H9 (cell line): ENCODE measurements around the gene SPTBN5. TPM values are rescaled to one million over a fixed set of nuclear protein-coding genes. Genes with fewer than 3 reads are reported as not detected.
A peak's percentile ranks its signal among the peaks of the same experiment; 100 is the strongest.

ENCODE experiments used
- DNase-seq: peaks from one replicate; pipeline ENCODE4 v3.0.0-alpha.2; 2017
- H2AFZ ChIP-seq: one replicate; pipeline ENCODE4 v1.6.1; 2013; ENCODE audit warnings: mild to moderate bottlenecking, low read length, control low read depth, moderate library complexity
- H2AK5ac ChIP-seq: 2 replicates; pipeline ENCODE4 v1.6.1; 2013; ENCODE audit warnings: low read length, control low read depth, mixed read lengths; ENCODE audit not compliant: insufficient read length
- H2BK120ac ChIP-seq: one replicate; pipeline ENCODE4 v1.6.1; 2013; ENCODE audit warnings: low read depth, mild to moderate bottlenecking, low read length, control low read depth, inconsistent platforms; ENCODE audit not compliant: poor library complexity, severe bottlenecking
- H2BK12ac ChIP-seq: 2 replicates; pipeline ENCODE4 v1.6.1; 2013; ENCODE audit warnings: low read length, control low read depth, mixed read lengths, low read depth; ENCODE audit not compliant: insufficient read length
- H2BK15ac ChIP-seq: 2 replicates; pipeline ENCODE4 v1.6.1; 2013; ENCODE audit warnings: low read depth, low read length, control low read depth
- H2BK20ac ChIP-seq: one replicate; pipeline ENCODE4 v1.6.1; 2013; ENCODE audit warnings: low read depth, mild to moderate bottlenecking, low read length, control low read depth, inconsistent platforms; ENCODE audit not compliant: poor library complexity, severe bottlenecking
- H2BK5ac ChIP-seq: 2 replicates; pipeline ENCODE4 v1.6.1; 2013; ENCODE audit warnings: low read length, control low read depth, mixed read lengths; ENCODE audit not compliant: insufficient read length
- H3K14ac ChIP-seq: 2 replicates; pipeline ENCODE4 v1.6.1; 2013; ENCODE audit warnings: low read length, control low read depth; ENCODE audit not compliant: insufficient read depth
- H3K18ac ChIP-seq: 2 replicates; pipeline ENCODE4 v1.6.1; 2013; ENCODE audit warnings: low read depth, mild to moderate bottlenecking, mixed read lengths, low read length, control low read depth; ENCODE audit not compliant: insufficient read length
- H3K23ac ChIP-seq: 2 replicates; pipeline ENCODE4 v1.6.1; 2013; ENCODE audit warnings: low read length, control low read depth, mixed read lengths, low read depth; ENCODE audit not compliant: insufficient read length
- H3K23me2 ChIP-seq: 2 replicates; pipeline ENCODE4 v1.6.1; 2013; ENCODE audit warnings: low read depth, mild to moderate bottlenecking, mixed read lengths, low read length, control low read depth; ENCODE audit not compliant: insufficient read length, poor library complexity, severe bottlenecking
- H3K27ac ChIP-seq: 2 replicates; pipeline ENCODE4 v1.5.1; 2013; ENCODE audit warnings: low read length, control low read depth, mixed read lengths, low read depth; ENCODE audit not compliant: insufficient read length
- H3K27me3 ChIP-seq: 2 replicates; pipeline ENCODE4 v1.6.1; 2013; ENCODE audit warnings: low read length, control low read depth, inconsistent platforms; ENCODE audit not compliant: insufficient read depth
- H3K4ac ChIP-seq: 2 replicates; pipeline ENCODE4 v1.6.1; 2013; ENCODE audit warnings: low read depth, mild to moderate bottlenecking, control low read depth, inconsistent platforms, low read length, moderate library complexity
- H3K4me1 ChIP-seq: 2 replicates; pipeline ENCODE4 v1.6.1; 2013; ENCODE audit warnings: low read length, control low read depth, inconsistent platforms; ENCODE audit not compliant: insufficient read depth
- H3K4me2 ChIP-seq: 2 replicates; pipeline ENCODE4 v1.6.1; 2013; ENCODE audit warnings: low read length, control low read depth, mixed read lengths; ENCODE audit not compliant: insufficient read length, insufficient read depth
- H3K56ac ChIP-seq: 2 replicates; pipeline ENCODE4 v1.6.1; 2013; ENCODE audit warnings: low read depth, mild to moderate bottlenecking, mixed read lengths, low read length, control low read depth; ENCODE audit not compliant: insufficient read length
- H3K79me1 ChIP-seq: 2 replicates; pipeline ENCODE4 v1.6.1; 2013; ENCODE audit warnings: low read depth, mild to moderate bottlenecking, moderate library complexity, low read length, control low read depth, inconsistent platforms; ENCODE audit not compliant: insufficient read depth, poor library complexity, severe bottlenecking
- H3K79me2 ChIP-seq: 2 replicates; pipeline ENCODE4 v1.6.1; 2013; ENCODE audit warnings: low read length, control low read depth, inconsistent platforms; ENCODE audit not compliant: insufficient read depth
- H3K9ac ChIP-seq: 2 replicates; pipeline ENCODE4 v1.6.1; 2013; ENCODE audit warnings: low read length, control low read depth, mixed read lengths; ENCODE audit not compliant: insufficient read length; ENCODE audit errors: extremely low read depth
- H3K9me3 ChIP-seq: one replicate; pipeline ENCODE4 v1.6.1; 2013; ENCODE audit warnings: low read depth, low read length, inconsistent platforms; ENCODE audit not compliant: control insufficient read depth
- H3T11ph ChIP-seq: one replicate; pipeline ENCODE4 v1.6.1; 2013; ENCODE audit warnings: mild to moderate bottlenecking, low read length, control low read depth, inconsistent platforms
- H4K20me1 ChIP-seq: one replicate; pipeline ENCODE4 v1.6.1; 2013; ENCODE audit not compliant: control insufficient read depth, insufficient read length, insufficient read depth
- H4K5ac ChIP-seq: 2 replicates; pipeline ENCODE4 v1.6.1; 2013; ENCODE audit warnings: low read depth, mild to moderate bottlenecking, mixed read lengths, low read length, control low read depth; ENCODE audit not compliant: insufficient read length
- H4K8ac ChIP-seq: replicated peaks from 2 replicates; pipeline ENCODE4 v1.6.1; 2013; ENCODE audit warnings: low read length, control low read depth, mixed read lengths, low read depth; ENCODE audit not compliant: insufficient read length
- H4K91ac ChIP-seq: 2 replicates; pipeline ENCODE4 v1.6.1; 2013; ENCODE audit warnings: low read depth, mild to moderate bottlenecking, moderate library complexity, mixed read lengths, low read length, control low read depth; ENCODE audit not compliant: insufficient read length
- H3K27ac Mint-ChIP-seq, 3 experiments: 2 replicates in 2 of 3; 3 replicates in 1 of 3; pipeline ENCODE4 v1.8.0; 2020 to 2021; ENCODE audit warnings: mixed read lengths in 3 of 3, mild to moderate bottlenecking in 1 of 3, moderate library complexity in 1 of 3
- H3K27me3 Mint-ChIP-seq: 2 replicates; pipeline ENCODE4 v1.8.0; 2021; ENCODE audit warnings: low read depth, mild to moderate bottlenecking, moderate library complexity, mixed read lengths
- H3K36me3 Mint-ChIP-seq, 3 experiments: 2 replicates in 2 of 3; 3 replicates in 1 of 3; pipeline ENCODE4 v1.8.0; 2020 to 2021; ENCODE audit warnings: low read depth in 3 of 3, mixed read lengths in 3 of 3; ENCODE audit not compliant: insufficient read depth in 1 of 3
- H3K4me1 Mint-ChIP-seq, 2 experiments: 2 replicates each; pipeline ENCODE4 v1.8.0; 2020; ENCODE audit warnings: mixed read lengths in 2 of 2
- H3K4me3 Mint-ChIP-seq, 2 experiments: 2 replicates in 1 of 2; 3 replicates in 1 of 2; pipeline ENCODE4 v1.8.0; 2020 to 2021; ENCODE audit warnings: mild to moderate bottlenecking in 2 of 2, mixed read lengths in 2 of 2, moderate library complexity in 1 of 2
- H3K9me3 Mint-ChIP-seq, 2 experiments: 2 replicates in 1 of 2; 3 replicates in 1 of 2; pipeline ENCODE4 v1.8.0; 2020; ENCODE audit warnings: mild to moderate bottlenecking in 2 of 2, mixed read lengths in 2 of 2, moderate library complexity in 1 of 2
- CTCF ChIP-seq: fragments of 200-600 bp; sonication (generic); conservative IDR thresholded peaks from 3 replicates; pipeline ENCODE4 v1.8.0; 2021; ENCODE audit warnings: antibody characterized with exemption, mild to moderate bottlenecking
- WGBS: extraction: QIAGEN DNeasy Blood & Tissue Kit; methylation state at CpG from one replicate; pipeline ENCODE4 v1.1.7; 2013; ENCODE audit warnings: missing lambda C conversion rate, low lambda C conversion rate, mixed read lengths; ENCODE audit not compliant: insufficient read length; ENCODE audit errors: extremely low coverage; 5-methylcytosine and 5-hydroxymethylcytosine counted together
- total RNA-seq: library from RNA; stranded (reverse); gene quantifications from 2 replicates; pipeline ENCODE4 v1.2.1, GENCODE V29; 2021

Gene SPTBN5
- total RNA-seq, 1 experiment from 2014 or later = 0.90 TPM

DNA sequence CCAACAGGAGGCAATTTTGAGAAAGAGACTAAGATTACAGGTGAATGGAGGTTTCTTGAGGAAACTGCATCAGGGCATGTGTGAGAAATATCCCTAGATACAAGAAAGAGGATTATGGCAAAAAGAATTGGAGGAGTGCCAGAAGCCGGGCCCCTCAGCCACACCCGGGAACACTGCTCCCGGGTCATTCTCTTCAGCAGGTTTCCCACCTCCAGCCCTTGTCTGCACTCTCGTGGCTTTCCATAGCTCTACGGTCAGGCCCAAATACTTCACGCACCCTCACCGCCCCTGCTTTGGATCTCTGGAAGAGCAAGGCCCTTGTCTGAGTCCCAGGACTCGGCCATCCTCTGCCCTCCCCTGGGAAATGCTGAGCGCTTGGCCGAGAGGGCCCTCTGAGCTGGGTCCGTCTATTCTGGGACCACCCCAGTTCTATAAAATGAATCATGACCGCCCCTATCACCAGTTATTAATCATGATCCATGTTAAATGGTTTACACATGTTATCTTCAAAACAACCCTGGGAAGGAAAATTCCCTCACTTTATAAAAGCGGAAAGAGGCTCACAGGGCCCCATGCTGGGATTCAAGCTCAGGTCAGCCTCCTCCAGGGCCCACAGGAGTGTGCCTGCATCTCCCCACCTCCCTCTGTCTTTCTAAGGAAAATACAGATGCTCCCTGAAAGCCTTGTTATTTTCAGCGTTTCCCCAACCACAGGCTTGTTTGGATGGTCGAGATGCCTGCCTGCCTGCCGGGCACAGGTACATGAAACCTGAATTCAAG lies 38.8 kb upstream of the SPTBN5 start:
- DNase-seq = peak; percentile 23
- no peak overlapping the region for H3K4me2 ChIP-seq
- TF ChIP-seq CTCF = no peak

More for the DNA sequence above, 38.8 kb upstream of the SPTBN5 start:
- Mint-ChIP-seq H3K4me1 (peaks cover 32% of the 10 kb centered on the region in 2 experiments), H3K9me3 (no peaks in the 10 kb centered on the region; a peak in 1 of 5 replicates), H3K4me3 (no peak overlapping the region), H3K27ac (peak overlapping the region; percentile 49 to 89 (median 77); a peak in 6 of 7 replicates), H3K27me3 (no peaks in the 10 kb centered on the region), H3K36me3 (peaks cover 0 to 11% (median 9%) of the 10 kb centered on the region in 3 experiments; a peak in 5 of 7 replicates)
- Histone ChIP-seq H3K79me1 (no peaks in the 10 kb centered on the region), H3K9ac (no peak overlapping the region), H2BK20ac (no peak overlapping the region), H3K27ac (no peak overlapping the region), H3K23ac (no peak overlapping the region), H3K56ac (no peak overlapping the region), H2BK5ac (no peak overlapping the region), H3K4me1 (peaks cover 10% of the 10 kb centered on the region; the same call in 1 of the 2 replicates), H3K79me2 (0 out of 2 replicates have a peak, but pooled peaks cover 2% of the 10 kb centered on the region), H4K91ac (no peak overlapping the region), H2BK15ac (no peak overlapping the region), H3K23me2 (no peaks in the 10 kb centered on the region), H3K4ac (no peak overlapping the region), H3K18ac (no peak overlapping the region), H3T11ph (no peak overlapping the region), H2BK120ac (no peak overlapping the region), H4K5ac (no peak overlapping the region), H2BK12ac (no peak overlapping the region), H4K20me1 (no peaks in the 10 kb centered on the region), H3K27me3 (no peaks in the 10 kb centered on the region), H2AFZ (no peak overlapping the region), H3K14ac (no peak overlapping the region), H2AK5ac (no peak overlapping the region), H4K8ac (no peak overlapping the region), H3K9me3 (no peaks in the 10 kb centered on the region)
- WGBS = no CpG with 5 or more reads among the region's 16 CpGs
